ENCODE data around the gene BBOF1.
"Not testable (repeated sequence)": the region's sequence is repeated elsewhere in the genome, so short reads cannot be mapped to it uniquely, and the experiment has no call there.

BBOF1 gene

GRCh38 chr14:74018586-74019407, at the start of gene BBOF1, which contains the start of gene ENTPD5:
Gene BBOF1 (plus strand): TSS chr14:74019349. CDS start chr14:74019479, 130 bp downstream.
Gene ENTPD5 (minus strand): TSS chr14:74019288. CDS start chr14:73988102, 31,186 bp downstream.
- DNase-seq (ENCODE audit: low spot score), result peak; percentile 87

- no peak for DNase-seq (ENCODE audit: low spot score)
These were observed 45.7 kb upstream of the BBOF1 start for GRCh38 chr14:73973497-73973896.

GRCh38 chr14:73976125-73976524, 43.0 kb upstream of the BBOF1 start:
- DNase-seq (ENCODE audit: low spot score), result no peak

- DNase-seq (ENCODE audit: low spot score), result no peak
These were observed 41.3 kb upstream of the BBOF1 start for GRCh38 chr14:73977896-73978295.

- no peak for DNase-seq (ENCODE audit: low spot score)
These were observed 31.1 kb upstream of the BBOF1 start for GRCh38 chr14:73988065-73988464.

GRCh38 chr14:73988656-73989055, 30.5 kb upstream of the BBOF1 start:
- DNase-seq (ENCODE audit: low spot score), result not testable (repeated sequence)

GRCh38 chr14:73991092-73991491, 28.1 kb upstream of the BBOF1 start:
- DNase-seq (ENCODE audit: low spot score), result no peak

GRCh38 chr14:73994926-73995325, 24.2 kb upstream of the BBOF1 start:
- not testable (repeated sequence) for DNase-seq (ENCODE audit: low spot score)

- DNase-seq (ENCODE audit: low spot score), result no peak
These were observed 23.2 kb upstream of the BBOF1 start for GRCh38 chr14:73995977-73996378.

- no peak for DNase-seq (ENCODE audit: low spot score)
These were observed 22.4 kb upstream of the BBOF1 start for GRCh38 chr14:73996731-73997107.

GRCh38 chr14:73997108-73997943, 21.8 kb upstream of the BBOF1 start:
- DNase-seq (ENCODE audit: low spot score), result no peak

GRCh38 chr14:73997944-73998447, 21.2 kb upstream of the BBOF1 start:
- DNase-seq (ENCODE audit: low spot score), result no peak

GRCh38 chr14:73998726-73999125, 20.4 kb upstream of the BBOF1 start:
- DNase-seq (ENCODE audit: low spot score), result no peak

GRCh38 chr14:74005664-74006063, 13.5 kb upstream of the BBOF1 start:
- not testable (repeated sequence) for DNase-seq (ENCODE audit: low spot score)

GRCh38 chr14:74008843-74009499, 10.2 kb upstream of the BBOF1 start:
- DNase-seq (ENCODE audit: low spot score), result no peak

- DNase-seq (ENCODE audit: low spot score), result no peak
These were observed 4.8 kb upstream of the BBOF1 start for GRCh38 chr14:74014299-74014698.

GRCh38 chr14:74015176-74015575, 4.0 kb upstream of the BBOF1 start:
- DNase-seq (ENCODE audit: low spot score), result no peak

- DNase-seq (ENCODE audit: low spot score), result no peak
These were observed 3.2 kb upstream of the BBOF1 start for GRCh38 chr14:74015963-74016362.

- DNase-seq (ENCODE audit: low spot score), result peak; percentile 70
These were observed 969 bp upstream of the BBOF1 start for GRCh38 chr14:74018174-74018585.

GRCh38 chr14:74019408-74020137, 424 bp downstream of the BBOF1 start:
- DNase-seq (ENCODE audit: low spot score), result no peak

- DNase-seq (ENCODE audit: low spot score), result no peak
These were observed 3.2 kb downstream of the BBOF1 start for GRCh38 chr14:74022346-74022745.

GRCh38 chr14:74029136-74029535, 10.0 kb downstream of the BBOF1 start:
- no peak for DNase-seq (ENCODE audit: low spot score)
